HEK293 (cell line): ENCODE measurements around the gene ZNF423.

Experiments used
- CTCF ChIP-seq: fragments of 450-650 bp; formaldehyde crosslinking; IDR thresholded peaks from 2 replicates; pipeline ENCODE4 v1.5.1; 2016; ENCODE audit warnings: missing biosample characterization, missing genetic modification characterization
- KLF1 ChIP-seq: fragments of 450-650 bp; formaldehyde crosslinking; IDR thresholded peaks from 2 replicates; pipeline ENCODE4 v1.5.1; 2016; ENCODE audit warnings: missing biosample characterization, missing genetic modification characterization
- ZBTB1 ChIP-seq: fragments of 450-650 bp; formaldehyde crosslinking; IDR thresholded peaks from 2 replicates; pipeline ENCODE4 v1.5.1; 2016; ENCODE audit warnings: missing biosample characterization, missing genetic modification characterization
- ZBTB26 ChIP-seq: fragments of 450-650 bp; formaldehyde crosslinking; optimal IDR thresholded peaks from 2 replicates; pipeline ENCODE3; 2016; ENCODE audit warnings: missing biosample characterization, mild to moderate bottlenecking, missing genetic modification characterization
- ZSCAN30 ChIP-seq: fragments of 450-650 bp; IDR thresholded peaks from 2 replicates; pipeline ENCODE4 v1.5.1; 2018; ENCODE audit warnings: missing biosample characterization, mild to moderate bottlenecking, missing genetic modification characterization, moderate library complexity

- TF ChIP-seq CTCF (tag by site-specific recombination) (no peak), ZSCAN30 (no peak), KLF1 (no peak), ZBTB1 (tag by site-specific recombination) (no peak), ZBTB26 (no peak)
Measured at GRCh38 chr16:49844359-49844758, 11.6 kb downstream of the ZNF423 start.
